Eye (tissue), 1 donor: ENCODE results near the gene PRELP.
"Not testable (repeated sequence)": the region's sequence is repeated elsewhere in the genome, so short reads cannot be mapped to it uniquely, and the experiment has no call there.

Source experiments
- DNase-seq: peaks from one replicate; pipeline ENCODE4 v3.0.0-alpha.2; 2015

PRELP gene

GRCh38 chr1:203508463-203509073 is 33.0 kb downstream of the PRELP start:
- DNase-seq: peak; percentile 75

DNA sequence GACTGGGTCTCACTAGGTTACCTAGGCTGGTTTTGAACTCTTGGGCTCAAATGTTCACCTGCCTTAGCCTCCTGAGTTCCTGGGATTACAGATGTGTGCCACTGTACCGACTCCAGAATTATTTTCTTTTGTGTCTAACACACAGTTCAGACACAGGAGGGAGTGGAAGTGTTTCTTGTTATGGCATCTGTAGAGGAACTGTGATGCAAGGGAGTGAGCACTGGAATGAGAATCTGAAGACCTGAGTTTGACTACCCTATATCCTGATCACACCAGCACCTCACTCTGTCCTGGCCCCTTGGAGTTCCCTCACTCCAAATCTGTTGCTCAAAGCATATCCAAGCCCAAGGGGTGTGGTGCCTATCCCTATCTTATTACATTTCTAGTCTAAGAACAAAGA is 33.5 kb downstream of the PRELP start:
- DNase-seq: no peak

DNA sequence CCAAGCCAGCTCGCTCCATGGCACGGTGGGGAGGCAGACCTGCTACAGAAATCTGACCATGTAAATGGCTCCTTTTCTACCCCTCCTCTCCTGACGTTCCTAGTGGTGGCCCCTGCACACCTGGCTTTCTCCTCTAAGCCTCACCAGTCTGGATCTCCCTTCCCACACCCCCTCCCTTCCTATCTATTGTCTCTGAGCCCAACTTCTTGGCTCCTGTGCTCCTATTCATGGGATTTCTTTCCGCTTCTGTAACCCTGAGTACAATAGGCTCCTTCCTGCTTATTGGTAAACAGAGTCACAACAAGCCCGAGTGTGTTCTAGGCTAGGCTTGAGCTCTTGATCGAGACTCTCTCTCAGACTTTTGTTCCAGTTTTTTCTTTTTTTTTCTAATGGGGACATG is 35.9 kb downstream of the PRELP start:
- no peak for DNase-seq

DNA sequence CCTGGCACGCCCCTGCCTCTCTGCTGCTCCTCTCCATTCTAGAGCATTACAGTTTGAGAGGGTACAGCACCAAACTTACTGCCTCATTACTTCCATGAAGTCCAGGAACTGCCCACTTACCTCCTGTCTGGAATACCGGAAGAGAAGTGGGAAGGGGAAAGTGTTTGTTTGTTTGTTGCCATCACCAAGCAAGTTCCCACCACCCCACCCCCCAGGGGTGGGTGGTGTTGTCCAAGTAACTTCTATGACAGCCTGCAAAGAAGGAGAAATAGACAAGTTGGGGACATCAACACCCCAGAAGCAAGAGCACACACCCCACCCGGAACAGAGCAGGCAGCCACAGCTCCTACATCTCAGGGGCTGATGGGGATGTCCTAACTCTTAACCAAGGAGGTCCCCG is 36.3 kb downstream of the PRELP start:
- DNase-seq: no peak

DNA sequence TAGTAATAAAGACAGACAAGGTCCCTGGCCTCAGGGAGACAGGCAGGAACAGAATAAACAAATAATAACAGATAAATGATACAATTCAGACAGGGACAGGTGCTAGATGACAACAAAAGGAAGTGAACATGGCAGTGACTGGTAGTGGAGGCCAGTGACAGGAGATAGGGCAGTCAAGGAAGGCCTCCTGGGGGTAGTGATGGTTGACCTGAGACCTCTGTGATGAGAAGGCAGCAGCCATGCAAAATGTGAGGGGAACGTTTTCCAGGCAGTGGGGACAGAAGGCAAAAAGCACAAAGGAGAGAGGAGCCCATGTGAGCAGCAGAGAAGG is 36.9 kb downstream of the PRELP start:
- DNase-seq: no peak

- peak; percentile 64 for DNase-seq
Measured at GRCh38 chr1:203512848-203513584, 37.4 kb downstream of the PRELP start.

DNA sequence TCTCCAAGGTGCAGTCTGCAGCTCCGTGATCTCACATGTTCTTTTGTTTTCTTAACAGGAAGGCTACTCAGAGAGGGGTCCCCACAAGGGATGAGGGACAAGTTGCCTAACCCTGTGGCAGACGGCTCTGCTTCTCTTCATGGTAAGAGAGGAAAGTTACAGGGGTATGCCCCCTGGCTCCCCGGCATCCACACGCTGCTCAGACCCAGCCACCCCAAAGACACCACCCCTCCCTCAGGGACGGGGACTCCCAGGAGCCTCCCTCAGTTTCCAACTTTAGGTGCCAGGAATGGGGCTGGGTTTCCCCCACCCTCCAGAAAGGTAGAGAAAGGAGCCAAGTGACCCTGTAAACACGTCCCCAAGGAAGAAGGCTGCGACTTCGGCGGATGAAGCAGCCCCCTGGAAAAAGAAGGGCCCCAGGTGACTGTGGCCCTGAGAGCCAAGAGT is 38.0 kb downstream of the PRELP start:
- no peak for DNase-seq

- peak; percentile 77 for DNase-seq
Measured at GRCh38 chr1:203516184-203516583, 40.6 kb downstream of the PRELP start.

GRCh38 chr1:203516906-203517305 is 41.3 kb downstream of the PRELP start:
- DNase-seq: no peak

- peak; percentile 39 for DNase-seq
Measured at GRCh38 chr1:203517426-203518110, 42.0 kb downstream of the PRELP start.

GRCh38 chr1:203518139-203518538 is 42.5 kb downstream of the PRELP start:
- not testable (repeated sequence) for DNase-seq

DNA sequence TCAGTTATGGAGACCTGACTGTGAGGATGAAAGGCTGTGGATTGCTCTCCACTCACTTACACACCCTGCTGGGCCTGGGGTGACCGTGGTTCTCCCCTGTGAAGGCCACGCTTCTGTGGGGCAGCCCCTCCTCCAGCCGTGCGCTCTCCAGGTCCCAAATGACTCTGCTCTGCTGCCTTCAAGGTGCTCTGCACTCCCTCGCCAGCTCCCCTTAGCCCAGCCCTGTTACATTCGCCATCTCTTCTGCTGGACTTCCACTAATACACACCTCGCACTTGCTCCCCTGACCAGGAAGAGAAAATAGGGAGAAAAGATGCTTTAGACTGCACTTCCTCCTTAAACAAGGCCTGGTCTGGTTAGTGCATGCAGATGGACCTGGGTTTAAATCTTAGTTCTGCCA is 42.9 kb downstream of the PRELP start:
- no peak for DNase-seq

DNA sequence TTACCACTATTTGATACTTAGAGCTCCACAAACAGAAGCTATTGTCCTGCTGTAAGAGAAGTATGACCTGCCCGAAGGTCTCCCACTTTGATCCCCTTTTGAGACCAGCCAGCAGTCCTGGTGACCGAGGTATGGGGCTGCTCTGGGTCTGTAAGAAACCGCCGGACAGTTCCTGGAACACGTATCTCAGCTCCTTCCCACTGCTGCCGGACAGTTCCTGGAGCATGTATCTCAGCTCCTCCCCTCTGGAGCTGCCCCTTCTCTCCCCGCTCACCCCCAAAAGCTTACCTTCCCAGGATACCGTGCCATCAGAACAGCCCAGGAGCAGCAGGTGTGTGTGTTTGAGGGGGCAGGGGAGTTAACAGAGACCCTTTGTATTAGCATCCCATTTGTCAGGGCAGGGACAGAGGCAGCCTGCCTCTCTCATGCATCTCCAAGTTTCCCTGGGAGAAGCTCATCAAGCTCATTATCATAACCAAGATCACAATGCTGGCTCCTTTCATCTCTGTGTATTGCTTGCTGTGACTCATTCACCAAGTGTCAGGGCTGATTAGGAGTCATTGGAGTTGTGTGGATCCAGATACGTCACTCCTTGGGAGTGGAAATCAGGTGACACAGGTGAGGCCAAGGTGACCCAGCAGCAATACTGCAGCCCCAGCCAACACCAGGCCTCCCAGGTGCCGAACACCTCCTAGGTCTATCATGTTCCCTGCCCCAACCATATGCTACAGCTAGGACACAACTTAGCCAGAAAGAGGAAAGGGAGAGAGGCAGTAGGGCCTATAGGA is 43.6 kb downstream of the PRELP start:
- DNase-seq: no peak

DNA sequence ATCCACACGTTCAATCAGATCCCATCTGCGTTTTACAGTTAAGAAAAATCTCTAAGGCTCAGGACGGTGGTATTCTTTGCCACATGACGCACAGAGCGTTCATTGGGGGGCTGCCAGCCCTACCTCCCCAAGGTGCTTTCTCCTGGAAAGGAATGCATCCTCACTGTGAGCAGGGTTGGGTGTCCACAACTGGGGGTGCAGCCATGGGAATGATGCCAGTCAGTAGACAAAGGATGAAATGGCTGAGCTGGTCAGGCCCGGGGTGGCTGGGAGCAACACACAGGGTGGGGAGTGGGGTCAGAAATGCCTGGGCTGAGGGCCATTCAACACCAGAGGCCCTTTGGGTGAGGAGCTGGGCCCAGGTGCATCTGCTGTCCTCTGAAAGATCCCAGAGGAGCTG is 44.3 kb downstream of the PRELP start:
- DNase-seq: no peak

DNA sequence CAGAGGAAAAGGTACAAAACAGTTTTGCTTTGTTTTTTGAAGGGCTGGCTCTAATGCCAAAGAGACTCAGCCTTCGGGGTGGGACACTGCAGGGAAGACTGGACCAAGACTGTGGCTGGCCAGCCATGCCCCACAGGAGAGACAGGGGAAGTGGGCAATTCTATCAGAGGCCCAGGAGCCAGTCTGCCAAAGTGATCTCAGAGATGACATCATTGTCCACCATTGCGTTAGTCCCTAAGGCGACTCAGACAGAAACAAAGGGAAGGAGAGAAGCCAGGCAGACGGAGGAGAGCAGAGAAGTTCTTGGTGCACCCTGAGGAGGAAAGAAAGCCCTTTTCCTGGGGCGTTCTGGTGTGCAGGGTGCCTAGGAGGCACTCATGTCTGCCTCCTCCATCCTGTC is 44.7 kb downstream of the PRELP start:
- no peak for DNase-seq

GRCh38 chr1:203521074-203521794 is 45.6 kb downstream of the PRELP start:
- no peak for DNase-seq

DNA sequence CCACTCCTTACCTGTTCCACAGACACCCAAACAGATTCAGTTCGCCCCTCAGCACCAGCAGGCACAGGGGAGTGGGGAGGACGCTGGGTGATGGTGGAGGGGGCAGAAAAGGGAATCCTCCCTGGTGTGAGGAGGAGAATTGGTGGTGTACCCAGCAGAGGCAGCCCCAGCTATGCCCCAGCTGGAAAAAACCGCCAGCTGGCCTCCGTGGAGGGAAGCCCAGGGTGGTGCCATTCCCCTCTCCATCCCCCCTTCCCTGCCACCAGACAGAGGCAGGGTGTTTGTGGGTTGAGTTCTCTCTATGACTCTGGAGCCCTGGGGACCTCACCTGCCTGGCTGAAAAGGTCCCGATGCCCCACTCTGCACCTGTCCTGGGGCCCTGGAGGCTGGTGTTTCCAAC is 46.2 kb downstream of the PRELP start:
- peak; percentile 30 for DNase-seq

GRCh38 chr1:203522237-203522636 is 46.6 kb downstream of the PRELP start:
- DNase-seq: peak; percentile 50

DNA sequence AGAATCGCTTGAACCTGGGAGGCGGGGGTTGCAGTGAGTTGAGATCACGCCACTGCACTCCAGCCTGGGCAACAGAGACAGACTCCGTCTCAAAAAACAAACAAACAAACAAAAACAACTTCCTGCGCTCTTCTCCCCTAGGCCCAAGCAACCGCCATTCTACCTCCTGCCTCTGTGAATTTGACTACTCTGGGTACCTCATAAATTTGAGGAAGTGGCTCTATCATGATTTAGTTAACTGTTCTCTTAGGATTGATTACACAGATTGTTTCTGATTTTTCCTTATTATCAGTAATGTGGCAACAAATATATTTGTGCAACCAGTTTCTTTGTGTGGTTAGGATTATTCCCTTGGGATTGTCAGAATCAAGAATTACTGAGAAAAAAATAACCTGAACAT is 48.1 kb downstream of the PRELP start:
- DNase-seq: no peak

- no peak for DNase-seq
Measured at GRCh38 chr1:203524152-203524551, 48.5 kb downstream of the PRELP start.

DNA sequence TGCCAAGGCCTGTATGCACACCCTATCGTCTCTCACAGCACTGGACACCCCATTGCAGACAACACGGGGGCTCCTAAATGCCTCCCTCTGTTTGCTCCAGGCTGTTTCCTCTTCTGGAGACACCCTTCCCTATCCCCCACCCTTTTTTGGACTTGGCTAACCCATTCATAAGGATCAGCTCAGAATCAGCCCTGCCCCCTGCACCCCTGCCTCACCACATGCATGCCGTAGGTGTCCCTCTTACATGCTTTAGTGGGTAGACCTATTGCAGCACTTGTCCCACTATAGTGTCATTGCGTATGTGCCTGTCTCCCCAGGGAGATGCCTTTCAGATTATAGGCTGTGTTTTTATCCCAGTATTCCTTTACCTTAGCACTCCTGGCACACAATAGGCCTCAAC is 49.2 kb downstream of the PRELP start:
- no peak for DNase-seq

DNA sequence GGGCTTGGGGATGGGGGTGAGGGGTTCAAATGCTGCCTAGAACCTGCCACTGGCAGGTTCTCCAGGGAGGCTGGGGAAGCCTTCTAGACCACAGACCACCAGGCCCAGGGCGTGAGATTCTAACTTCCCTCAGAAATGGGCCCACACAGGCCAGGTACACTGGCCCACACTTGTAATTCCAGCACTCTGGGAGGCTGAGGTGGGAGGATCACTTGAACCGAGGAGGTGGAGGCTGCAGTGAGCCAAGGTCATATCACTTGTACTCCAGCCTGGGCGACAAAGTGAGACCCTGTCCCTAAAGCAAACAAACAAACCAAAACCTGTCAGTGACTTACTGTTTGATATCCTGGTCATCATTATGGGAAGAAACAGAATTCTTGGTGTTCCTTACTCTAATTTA is 50.1 kb downstream of the PRELP start:
- no peak for DNase-seq

DNA sequence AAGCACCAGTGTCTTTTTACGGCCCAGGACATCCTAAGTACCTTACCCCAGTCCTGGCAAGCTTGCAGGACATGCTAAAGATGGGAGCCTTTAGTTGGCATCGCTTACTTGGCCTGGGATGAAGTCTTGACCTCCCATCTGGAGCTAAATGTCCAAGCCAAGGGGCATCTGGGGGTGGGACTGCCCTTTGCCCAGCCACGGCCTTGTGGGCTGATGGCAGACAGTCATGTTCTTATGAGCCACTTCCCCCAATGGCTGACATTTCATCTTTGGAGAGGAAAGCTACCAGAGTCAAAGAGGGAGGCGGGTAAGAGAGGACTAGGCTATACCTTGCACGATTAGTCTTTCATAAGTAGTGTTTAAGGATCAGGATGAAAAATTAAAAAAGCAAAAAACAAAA is 50.5 kb downstream of the PRELP start:
- DNase-seq: no peak
